ENCODE measurements around the gene NEUROD2.

DNA sequence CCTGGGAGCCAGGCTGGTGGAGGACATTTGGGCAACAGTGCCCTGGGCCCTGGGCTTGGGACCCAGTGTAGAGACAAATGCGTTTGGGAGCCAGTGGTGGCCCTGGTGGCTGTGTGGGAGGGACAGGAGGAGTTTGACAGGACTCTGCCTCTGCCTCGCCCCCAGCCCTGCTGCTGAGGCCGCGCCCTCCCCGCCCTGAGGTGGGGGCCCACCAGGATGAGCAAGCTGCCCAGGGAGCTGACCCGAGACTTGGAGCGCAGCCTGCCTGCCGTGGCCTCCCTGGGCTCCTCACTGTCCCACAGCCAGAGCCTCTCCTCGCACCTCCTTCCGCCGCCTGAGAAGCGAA lies 45.6 kb upstream of the NEUROD2 start:
- TF ChIP-seq TOX (CRISPR knock-in tag; IDR thresholded peaks at IDR 0.05; ENCODE audit: borderline replicate concordance), result no peak
- no peak for TF ChIP-seq CREB5 (CRISPR knock-in tag; IDR thresholded peaks at IDR 0.05; ENCODE audit: low read depth)
- TF ChIP-seq ZFP3 (CRISPR knock-in tag; IDR thresholded peaks at IDR 0.05), result no peak
